ENCODE measurements around the gene C5.

DNA sequence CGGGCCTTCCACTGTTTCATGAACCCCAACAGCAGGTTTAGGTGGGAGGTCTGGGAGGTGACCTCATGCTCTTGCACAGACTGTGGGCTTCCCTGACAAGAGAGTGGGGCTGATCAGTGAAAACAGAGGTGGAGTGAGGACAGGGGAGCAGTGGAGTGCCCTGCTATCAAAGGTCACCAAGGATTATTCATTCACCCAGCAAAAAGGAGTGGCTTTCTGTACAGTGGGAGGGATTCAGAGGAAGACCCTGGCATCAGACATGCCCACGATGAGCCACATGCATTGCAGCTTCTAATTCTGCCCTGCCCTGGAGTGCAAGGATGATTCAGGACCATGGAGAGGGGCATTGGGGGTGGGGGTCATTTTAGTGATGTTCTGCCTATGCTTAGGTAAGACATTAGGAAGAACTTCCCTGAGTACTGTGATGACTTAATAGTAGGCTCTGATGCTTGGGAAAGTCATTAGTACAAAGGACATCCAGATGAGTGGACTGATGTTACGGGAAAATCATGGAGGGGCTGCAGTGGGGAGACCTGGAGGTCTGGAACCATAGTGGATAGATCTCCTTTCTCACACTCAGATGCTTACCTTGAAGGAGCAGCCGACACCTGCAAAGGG, 136.3 kb downstream of the C5 start:
- TF ChIP-seq, protein P1, sequence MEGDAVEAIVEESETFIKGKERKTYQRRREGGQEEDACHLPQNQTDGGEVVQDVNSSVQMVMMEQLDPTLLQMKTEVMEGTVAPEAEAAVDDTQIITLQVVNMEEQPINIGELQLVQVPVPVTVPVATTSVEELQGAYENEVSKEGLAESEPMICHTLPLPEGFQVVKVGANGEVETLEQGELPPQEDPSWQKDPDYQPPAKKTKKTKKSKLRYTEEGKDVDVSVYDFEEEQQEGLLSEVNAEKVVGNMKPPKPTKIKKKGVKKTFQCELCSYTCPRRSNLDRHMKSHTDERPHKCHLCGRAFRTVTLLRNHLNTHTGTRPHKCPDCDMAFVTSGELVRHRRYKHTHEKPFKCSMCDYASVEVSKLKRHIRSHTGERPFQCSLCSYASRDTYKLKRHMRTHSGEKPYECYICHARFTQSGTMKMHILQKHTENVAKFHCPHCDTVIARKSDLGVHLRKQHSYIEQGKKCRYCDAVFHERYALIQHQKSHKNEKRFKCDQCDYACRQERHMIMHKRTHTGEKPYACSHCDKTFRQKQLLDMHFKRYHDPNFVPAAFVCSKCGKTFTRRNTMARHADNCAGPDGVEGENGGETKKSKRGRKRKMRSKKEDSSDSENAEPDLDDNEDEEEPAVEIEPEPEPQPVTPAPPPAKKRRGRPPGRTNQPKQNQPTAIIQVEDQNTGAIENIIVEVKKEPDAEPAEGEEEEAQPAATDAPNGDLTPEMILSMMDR (conservative IDR thresholded peaks at IDR 0.05), result no peak
- TF ChIP-seq ZFX (IDR thresholded peaks at IDR 0.05), result no peak
